SK-N-SH (cell line): ENCODE data around the gene CAMK1. TPM values are rescaled to one million over a fixed set of nuclear protein-coding genes. Genes with fewer than 3 reads are reported as not detected.

ENCODE experiments used
- CTCF ChIA-PET: fragments of 300-600, 350-600 bp; formaldehyde crosslinking; extraction: SDS; loops from one replicate; lab custom pipeline; 2021; lab: Yijun Ruan, JAX
- POLR2A ChIA-PET: fragments of 350-600 bp; sonication (Branson Sonifier 250); formaldehyde crosslinking; extraction: SDS; loops from one replicate; lab custom pipeline; 2020; ENCODE audit warnings: antibody characterized with exemption, inconsistent platforms; lab: Yijun Ruan, JAX
- DNase-seq: peaks from one replicate; pipeline ENCODE4 v3.0.0; 2012
- H2AFZ ChIP-seq: fragments of 200-600 bp; sonication (generic); 2 replicates; pipeline ENCODE4 v1.8.1; 2016; ENCODE audit warnings: antibody characterized with exemption, mild to moderate bottlenecking, low read depth
- H3F3A ChIP-seq: fragments of 200-600 bp; sonication (generic); replicated peaks from 2 replicates; pipeline ENCODE3; 2016; ENCODE audit warnings: antibody characterized with exemption, mild to moderate bottlenecking; ENCODE audit not compliant: insufficient read depth
- H3K27ac ChIP-seq, 2 experiments: fragments of 200-500 bp in 1 of 2; fragments of 200-600 bp in 1 of 2; sonication (Bioruptor generic) in 1 of 2; sonication (generic), shearing (Covaris generic) in 1 of 2; 2 replicates each; pipeline versions ENCODE4 v1.5.1 to v1.6.1; 2014 to 2016; ENCODE audit warnings: low read depth in 2 of 2, inconsistent platforms in 1 of 2, low read length in 1 of 2, mild to moderate bottlenecking in 1 of 2, mixed read lengths in 1 of 2
- H3K27me3 ChIP-seq: fragments of 200-600 bp; sonication (generic), shearing (Covaris generic); 2 replicates; pipeline ENCODE4 v1.6.1; 2016; ENCODE audit warnings: mixed run types; ENCODE audit not compliant: insufficient read depth
- H3K36me3 ChIP-seq, 2 experiments: fragments of 200-500 bp in 1 of 2; fragments of 200-600 bp in 1 of 2; sonication (Bioruptor generic) in 1 of 2; sonication (generic) in 1 of 2; replicated peaks in 1 of 2; 2 replicates each; pipeline versions ENCODE3 to v1.5.1; 2014 to 2016; ENCODE audit warnings: low read length in 1 of 2, mild to moderate bottlenecking in 1 of 2; ENCODE audit not compliant: insufficient read depth in 2 of 2, control insufficient read depth in 1 of 2
- H3K4me1 ChIP-seq, 2 experiments: fragments of 200-500 bp in 1 of 2; fragments of 200-600 bp in 1 of 2; sonication (Bioruptor generic) in 1 of 2; sonication (generic), shearing (Covaris generic) in 1 of 2; 2 replicates each; pipeline versions ENCODE4 v1.5.1 to v1.6.1; 2014 to 2016; ENCODE audit warnings: low read depth in 1 of 2, low read length in 1 of 2, mixed run types in 1 of 2; ENCODE audit not compliant: insufficient read depth in 2 of 2, control insufficient read depth in 1 of 2
- H3K4me2 ChIP-seq: fragments of 200-600 bp; sonication (generic), shearing (Covaris generic); 2 replicates; pipeline ENCODE4 v1.6.1; 2017; ENCODE audit warnings: mixed run types
- H3K4me3 ChIP-seq, 2 experiments: fragments of 200-500 bp in 1 of 2; fragments of 200-600 bp in 1 of 2; sonication (Bioruptor generic) in 1 of 2; sonication (generic), shearing (Covaris generic) in 1 of 2; 2 replicates each; pipeline versions ENCODE4 v1.5.1 to v1.8.1; 2014 to 2016; ENCODE audit warnings: low read depth in 2 of 2, inconsistent platforms in 1 of 2, low read length in 1 of 2, mild to moderate bottlenecking in 1 of 2, mixed read lengths in 1 of 2, moderate library complexity in 1 of 2
- H3K79me2 ChIP-seq: fragments of 200-600 bp; sonication (generic); 2 replicates; pipeline ENCODE4 v1.8.1; 2017; ENCODE audit warnings: mild to moderate bottlenecking; ENCODE audit not compliant: insufficient read depth
- H3K9ac ChIP-seq: fragments of 200-600 bp; sonication (generic); 2 replicates; pipeline ENCODE4 v1.6.1; 2017; ENCODE audit warnings: mixed run types
- H3K9me2 ChIP-seq: fragments of 200-600 bp; sonication (generic); 2 replicates; pipeline ENCODE4 v1.6.1; 2017; ENCODE audit warnings: mixed run types
- H3K9me3 ChIP-seq: fragments of 200-600 bp; sonication (generic); 2 replicates; pipeline ENCODE4 v1.6.1; 2017; ENCODE audit warnings: mixed run types, mild to moderate bottlenecking, moderate library complexity
- H4K20me1 ChIP-seq: fragments of 200-600 bp; sonication (generic); 2 replicates; pipeline ENCODE4 v1.6.1; 2017; ENCODE audit warnings: mild to moderate bottlenecking, mixed run types; ENCODE audit not compliant: insufficient read depth
- CHD2 ChIP-seq: fragments of 150-350 bp; IDR thresholded peaks from 2 replicates; pipeline ENCODE4 v1.6.1; 2018; ENCODE audit warnings: low read length; ENCODE audit not compliant: partially characterized antibody
- FOXJ3 ChIP-seq: sonication (generic); formaldehyde crosslinking; IDR thresholded peaks from 2 replicates; pipeline ENCODE4 v1.5.1; 2020; ENCODE audit warnings: mild to moderate bottlenecking, missing genetic modification reagents
- MEF2A ChIP-seq: IDR thresholded peaks from 2 replicates; pipeline ENCODE4 v1.4.0; 2012; ENCODE audit warnings: low read depth, borderline replicate concordance
- MXI1 ChIP-seq: IDR thresholded peaks from 2 replicates; pipeline ENCODE4 v1.6.1; 2012; ENCODE audit warnings: mild to moderate bottlenecking, low read depth, low read length, improper control_type of control experiment
- NFIC ChIP-seq: IDR thresholded peaks from 2 replicates; pipeline ENCODE4 v1.4.0; 2012; ENCODE audit warnings: borderline replicate concordance
- POLR2AphosphoS5 ChIP-seq: IDR thresholded peaks from 2 replicates; pipeline ENCODE4 v1.6.1; 2012; ENCODE audit warnings: low read depth, low read length
- RFX5 ChIP-seq: IDR thresholded peaks from 2 replicates; pipeline ENCODE4 v1.6.1; 2012; ENCODE audit warnings: mild to moderate bottlenecking, improper control_type of control experiment, low read length
- RXRA ChIP-seq: IDR thresholded peaks from 2 replicates; pipeline ENCODE4 v1.4.0; 2012; ENCODE audit warnings: low read depth, mild to moderate bottlenecking, borderline replicate concordance
- SIN3A ChIP-seq: IDR thresholded peaks from 2 replicates; pipeline ENCODE4 v1.6.1; 2012; ENCODE audit warnings: low read depth, mild to moderate bottlenecking, low read length, moderate library complexity, borderline replicate concordance
- YY1 ChIP-seq: IDR thresholded peaks from 2 replicates; pipeline ENCODE4 v1.4.0; 2012; ENCODE audit warnings: low read depth, mild to moderate bottlenecking
- WGBS: methylation state at CpG from one replicate; pipeline ENCODE4 v1.1.6; 2017; ENCODE audit warnings: low lambda C conversion rate; 5-methylcytosine and 5-hydroxymethylcytosine counted together
- polyA plus RNA-seq, 3 experiments: library from polyadenylated mRNA; depleted of rRNA; stranded (reverse); fragments of >200 nt; gene quantifications; 2 replicates each; pipeline ENCODE4 v1.2.3, GENCODE V29; 2012
- TF ChIP-seq, protein P1 (sequence below): IDR thresholded peaks from 2 replicates; pipeline ENCODE4 v1.4.0; 2012; ENCODE audit warnings: low read depth, borderline replicate concordance
- TF ChIP-seq, protein P2 (sequence below): fragments of 200-600 bp; sonication (generic); IDR thresholded peaks from 2 replicates; pipeline ENCODE4 v1.6.1; 2017; ENCODE audit warnings: antibody characterized with exemption, mild to moderate bottlenecking, moderate library complexity
- TF ChIP-seq, protein P3 (sequence below): IDR thresholded peaks from 2 replicates; pipeline ENCODE4; 2012

CAMK1 gene
- polyA plus RNA-seq, 1 of the 3 experiments (the other 2 are of a cell fraction) = 47.1 TPM

DNA sequence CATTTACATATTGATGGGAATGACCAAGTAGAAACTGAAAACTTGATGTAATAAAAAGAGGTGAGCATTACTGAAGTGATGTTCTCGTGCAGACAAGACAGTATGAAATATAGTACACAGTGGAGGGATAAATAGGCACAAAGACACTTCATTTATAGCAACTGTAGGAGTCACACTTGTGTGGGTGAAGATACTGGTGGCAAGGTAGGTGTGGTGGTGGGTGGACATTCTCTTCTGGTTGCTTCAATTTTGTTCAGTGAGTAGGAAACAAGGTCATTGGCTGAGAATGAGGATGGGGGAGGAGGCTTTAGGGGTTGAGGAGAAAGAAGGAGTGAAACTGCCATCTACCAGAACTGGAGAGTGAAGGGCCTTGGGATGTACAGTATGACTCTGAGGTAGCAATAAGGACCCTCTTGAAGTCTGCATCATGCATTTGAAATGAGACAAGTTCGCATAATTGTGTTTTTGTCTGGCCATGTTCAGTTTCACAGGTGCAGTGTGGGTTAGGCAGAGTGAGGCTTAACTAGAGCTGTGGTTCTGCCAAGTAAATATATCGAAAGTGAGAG, 59.5 kb downstream of the CAMK1 start:
- ChIA-PET POLR2A (no interaction called here), CTCF (interaction anchor here (1.0 kb wide), 1 partner anchor 17 kb away, joined by 4 read pairs; no protein-coding TSS in a partner anchor)
- TF ChIP-seq, protein P1, sequence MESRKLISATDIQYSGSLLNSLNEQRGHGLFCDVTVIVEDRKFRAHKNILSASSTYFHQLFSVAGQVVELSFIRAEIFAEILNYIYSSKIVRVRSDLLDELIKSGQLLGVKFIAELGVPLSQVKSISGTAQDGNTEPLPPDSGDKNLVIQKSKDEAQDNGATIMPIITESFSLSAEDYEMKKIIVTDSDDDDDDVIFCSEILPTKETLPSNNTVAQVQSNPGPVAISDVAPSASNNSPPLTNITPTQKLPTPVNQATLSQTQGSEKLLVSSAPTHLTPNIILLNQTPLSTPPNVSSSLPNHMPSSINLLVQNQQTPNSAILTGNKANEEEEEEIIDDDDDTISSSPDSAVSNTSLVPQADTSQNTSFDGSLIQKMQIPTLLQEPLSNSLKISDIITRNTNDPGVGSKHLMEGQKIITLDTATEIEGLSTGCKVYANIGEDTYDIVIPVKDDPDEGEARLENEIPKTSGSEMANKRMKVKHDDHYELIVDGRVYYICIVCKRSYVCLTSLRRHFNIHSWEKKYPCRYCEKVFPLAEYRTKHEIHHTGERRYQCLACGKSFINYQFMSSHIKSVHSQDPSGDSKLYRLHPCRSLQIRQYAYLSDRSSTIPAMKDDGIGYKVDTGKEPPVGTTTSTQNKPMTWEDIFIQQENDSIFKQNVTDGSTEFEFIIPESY = no peak
- no peak for TF ChIP-seq CHD2
- TF ChIP-seq POLR2AphosphoS5 = no peak
- TF ChIP-seq RFX5 = no peak
- no peak for TF ChIP-seq MEF2A
- TF ChIP-seq MXI1 = no peak
- TF ChIP-seq, protein P2, sequence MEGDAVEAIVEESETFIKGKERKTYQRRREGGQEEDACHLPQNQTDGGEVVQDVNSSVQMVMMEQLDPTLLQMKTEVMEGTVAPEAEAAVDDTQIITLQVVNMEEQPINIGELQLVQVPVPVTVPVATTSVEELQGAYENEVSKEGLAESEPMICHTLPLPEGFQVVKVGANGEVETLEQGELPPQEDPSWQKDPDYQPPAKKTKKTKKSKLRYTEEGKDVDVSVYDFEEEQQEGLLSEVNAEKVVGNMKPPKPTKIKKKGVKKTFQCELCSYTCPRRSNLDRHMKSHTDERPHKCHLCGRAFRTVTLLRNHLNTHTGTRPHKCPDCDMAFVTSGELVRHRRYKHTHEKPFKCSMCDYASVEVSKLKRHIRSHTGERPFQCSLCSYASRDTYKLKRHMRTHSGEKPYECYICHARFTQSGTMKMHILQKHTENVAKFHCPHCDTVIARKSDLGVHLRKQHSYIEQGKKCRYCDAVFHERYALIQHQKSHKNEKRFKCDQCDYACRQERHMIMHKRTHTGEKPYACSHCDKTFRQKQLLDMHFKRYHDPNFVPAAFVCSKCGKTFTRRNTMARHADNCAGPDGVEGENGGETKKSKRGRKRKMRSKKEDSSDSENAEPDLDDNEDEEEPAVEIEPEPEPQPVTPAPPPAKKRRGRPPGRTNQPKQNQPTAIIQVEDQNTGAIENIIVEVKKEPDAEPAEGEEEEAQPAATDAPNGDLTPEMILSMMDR = no peak
- no peak for TF ChIP-seq SIN3A
- TF ChIP-seq YY1 = no peak
- TF ChIP-seq FOXJ3 (CRISPR knock-in tag) = no peak
- TF ChIP-seq NFIC = no peak
- TF ChIP-seq, protein P3, sequence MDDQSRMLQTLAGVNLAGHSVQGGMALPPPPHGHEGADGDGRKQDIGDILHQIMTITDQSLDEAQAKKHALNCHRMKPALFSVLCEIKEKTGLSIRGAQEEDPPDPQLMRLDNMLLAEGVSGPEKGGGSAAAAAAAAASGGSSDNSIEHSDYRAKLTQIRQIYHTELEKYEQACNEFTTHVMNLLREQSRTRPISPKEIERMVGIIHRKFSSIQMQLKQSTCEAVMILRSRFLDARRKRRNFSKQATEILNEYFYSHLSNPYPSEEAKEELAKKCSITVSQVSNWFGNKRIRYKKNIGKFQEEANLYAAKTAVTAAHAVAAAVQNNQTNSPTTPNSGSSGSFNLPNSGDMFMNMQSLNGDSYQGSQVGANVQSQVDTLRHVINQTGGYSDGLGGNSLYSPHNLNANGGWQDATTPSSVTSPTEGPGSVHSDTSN = no peak
- no peak for TF ChIP-seq RXRA
- H3K9me2 ChIP-seq = no peaks in the 10 kb centered on the region
- 41% methylated on average over 3 of the region's 3 CpGs for WGBS
- H3K27ac ChIP-seq = no peak overlapping the region
- H3K36me3 ChIP-seq = no peaks in the 10 kb centered on the region
- no peaks in the 10 kb centered on the region; a peak in 1 of 4 replicates for H3K4me1 ChIP-seq
- H3K27me3 ChIP-seq = peaks cover 17% of the 10 kb centered on the region; the same call in 1 of the 2 replicates
- no peak overlapping the region for H3K4me3 ChIP-seq
- H3K9me3 ChIP-seq = no peaks in the 10 kb centered on the region
- no peaks in the 10 kb centered on the region for H3K79me2 ChIP-seq
- DNase-seq = no peak
- H2AFZ ChIP-seq = no peak overlapping the region
- H3K9ac ChIP-seq = no peak overlapping the region
- H3K4me2 ChIP-seq = no peak overlapping the region
- H4K20me1 ChIP-seq = no peaks in the 10 kb centered on the region
- H3F3A ChIP-seq = peaks cover 2% of the 10 kb centered on the region

Other genes with a start within 250 kb of the CAMK1 start
- gene LHFPL4, start 216.1 kb downstream of the CAMK1 start, polyA plus RNA-seq (2012; rRNA removed) = 0.39 and 0.91 TPM in 2 replicates
- gene MTMR14, start 120.4 kb downstream of the CAMK1 start, polyA plus RNA-seq (2012; rRNA removed) = 29.3 and 37.1 TPM in 2 replicates
- gene CPNE9, start 66.1 kb downstream of the CAMK1 start, polyA plus RNA-seq (2012; rRNA removed) = 0.03 and 0.06 TPM in 2 replicates
- 12.0 and 13.0 TPM in 2 replicates for gene BRPF1, start 38.2 kb downstream of the CAMK1 start, polyA plus RNA-seq (2012; rRNA removed)
- gene OGG1, start 20.0 kb downstream of the CAMK1 start, polyA plus RNA-seq (2012; rRNA removed) = 26.8 and 30.9 TPM in 2 replicates
- 84.1 and 102 TPM in 2 replicates for gene TADA3, start 22.5 kb upstream of the CAMK1 start, polyA plus RNA-seq (2012; rRNA removed)
- gene ARPC4, start 23.1 kb upstream of the CAMK1 start, polyA plus RNA-seq (2012; rRNA removed) = 220 and 233 TPM in 2 replicates
- gene TTLL3, start 40.3 kb upstream of the CAMK1 start, polyA plus RNA-seq (2012; rRNA removed) = 41.6 and 51.9 TPM in 2 replicates
- 43.4 and 48.0 TPM in 2 replicates for gene RPUSD3, start 74.1 kb upstream of the CAMK1 start, polyA plus RNA-seq (2012; rRNA removed)
- gene CIDEC, start 110.3 kb upstream of the CAMK1 start, polyA plus RNA-seq (2012; rRNA removed) = 0.11 TPM in 1 of 2 replicates, not detected in the other
- gene JAGN1, start 120.7 kb upstream of the CAMK1 start, polyA plus RNA-seq (2012; rRNA removed) = 40.9 and 41.6 TPM in 2 replicates
- 0.76 and 0.95 TPM in 2 replicates for gene IL17RE, start 132.9 kb upstream of the CAMK1 start, polyA plus RNA-seq (2012; rRNA removed)
- gene IL17RC, start 147.2 kb upstream of the CAMK1 start, polyA plus RNA-seq (2012; rRNA removed) = 17.3 and 17.9 TPM in 2 replicates
- 77.6 and 86.9 TPM in 2 replicates for gene CRELD1, start 163.9 kb upstream of the CAMK1 start, polyA plus RNA-seq (2012; rRNA removed)
- 3.9 and 5.5 TPM in 2 replicates for gene PRRT3, start 182.5 kb upstream of the CAMK1 start, polyA plus RNA-seq (2012; rRNA removed)
- gene EMC3, start 216.9 kb upstream of the CAMK1 start, polyA plus RNA-seq (2012; rRNA removed) = 113 and 123 TPM in 2 replicates